ENCODE data around the gene FAM204A. TPM values are rescaled to one million over a fixed set of nuclear protein-coding genes. Genes with fewer than 3 reads are reported as not detected.
A peak's percentile ranks its signal among the peaks of the same experiment; 100 is the strongest.

Gene FAM204A
- total RNA-seq, 1 donor from 2014 or later, result 36.4 TPM

DNA sequence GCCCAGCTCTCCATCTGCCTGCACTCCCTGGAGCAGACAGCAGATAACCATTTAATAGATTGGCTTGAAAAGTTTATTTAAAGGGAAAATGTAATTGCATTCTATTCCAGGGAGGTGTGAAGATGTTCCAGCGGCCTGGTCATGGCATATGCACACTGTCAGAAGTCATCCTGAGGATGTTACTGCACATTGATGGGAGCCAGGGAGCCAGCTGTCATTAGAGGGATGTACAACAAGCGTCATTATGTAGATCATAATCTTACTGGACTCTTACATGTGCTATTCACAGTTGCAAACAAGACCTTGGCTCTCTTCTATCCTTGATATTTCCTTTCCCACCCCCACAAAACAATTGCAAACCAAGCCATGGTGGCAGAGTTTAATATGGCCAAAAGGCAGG lies 65.4 kb downstream of the FAM204A start:
- TF ChIP-seq, protein P1, sequence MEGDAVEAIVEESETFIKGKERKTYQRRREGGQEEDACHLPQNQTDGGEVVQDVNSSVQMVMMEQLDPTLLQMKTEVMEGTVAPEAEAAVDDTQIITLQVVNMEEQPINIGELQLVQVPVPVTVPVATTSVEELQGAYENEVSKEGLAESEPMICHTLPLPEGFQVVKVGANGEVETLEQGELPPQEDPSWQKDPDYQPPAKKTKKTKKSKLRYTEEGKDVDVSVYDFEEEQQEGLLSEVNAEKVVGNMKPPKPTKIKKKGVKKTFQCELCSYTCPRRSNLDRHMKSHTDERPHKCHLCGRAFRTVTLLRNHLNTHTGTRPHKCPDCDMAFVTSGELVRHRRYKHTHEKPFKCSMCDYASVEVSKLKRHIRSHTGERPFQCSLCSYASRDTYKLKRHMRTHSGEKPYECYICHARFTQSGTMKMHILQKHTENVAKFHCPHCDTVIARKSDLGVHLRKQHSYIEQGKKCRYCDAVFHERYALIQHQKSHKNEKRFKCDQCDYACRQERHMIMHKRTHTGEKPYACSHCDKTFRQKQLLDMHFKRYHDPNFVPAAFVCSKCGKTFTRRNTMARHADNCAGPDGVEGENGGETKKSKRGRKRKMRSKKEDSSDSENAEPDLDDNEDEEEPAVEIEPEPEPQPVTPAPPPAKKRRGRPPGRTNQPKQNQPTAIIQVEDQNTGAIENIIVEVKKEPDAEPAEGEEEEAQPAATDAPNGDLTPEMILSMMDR (conservative IDR thresholded peaks at IDR 0.05; ENCODE audit: low read depth, low read length), result no peak
- H3K4me3 ChIP-seq (ENCODE audit: low read depth, low read length), result no peak overlapping the region
- DNase-seq (ENCODE audit: low read depth), result no peak

GRCh38 chr10:118276204-118276603 lies 65.9 kb downstream of the FAM204A start:
- no peak overlapping the region for H3K4me3 ChIP-seq (ENCODE audit: low read depth, low read length)
- TF ChIP-seq, protein P1 (conservative IDR thresholded peaks at IDR 0.05; ENCODE audit: low read depth, low read length), result no peak
- DNase-seq (ENCODE audit: low read depth), result no peak

DNA sequence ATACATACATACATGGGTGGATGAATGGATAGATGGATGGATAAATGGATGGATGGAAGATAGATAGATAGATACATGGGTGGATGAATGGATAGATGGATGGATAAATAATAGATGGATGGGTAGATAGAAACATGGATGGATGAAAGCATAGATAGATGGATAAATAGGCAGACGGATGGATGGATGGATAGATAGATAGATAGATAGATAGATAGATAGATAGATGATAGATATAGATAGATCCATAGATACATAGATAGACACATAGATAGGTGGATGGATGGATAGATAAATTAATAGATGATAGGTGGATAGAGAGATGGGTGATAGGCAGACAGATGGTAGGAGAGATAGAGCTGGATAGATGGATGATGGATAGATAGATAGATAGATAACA lies 68.5 kb downstream of the FAM204A start:
- H3K4me3 ChIP-seq (ENCODE audit: low read depth, low read length), result no peak overlapping the region
- TF ChIP-seq, protein P1 (conservative IDR thresholded peaks at IDR 0.05; ENCODE audit: low read depth, low read length), result no peak
- DNase-seq (ENCODE audit: low read depth), result no peak

GRCh38 chr10:118272767-118273166 lies 69.4 kb downstream of the FAM204A start:
- H3K4me3 ChIP-seq (ENCODE audit: low read depth, low read length), result no peak overlapping the region
- DNase-seq (ENCODE audit: low read depth), result no peak
- TF ChIP-seq, protein P1 (conservative IDR thresholded peaks at IDR 0.05; ENCODE audit: low read depth, low read length), result no peak

- no peak for DNase-seq (ENCODE audit: low read depth)
- TF ChIP-seq, protein P1 (conservative IDR thresholded peaks at IDR 0.05; ENCODE audit: low read depth, low read length), result no peak
- peak overlapping the region; percentile 36 for H3K4me3 ChIP-seq (ENCODE audit: low read depth, low read length)
Measured at GRCh38 chr10:118272149-118272721, 69.9 kb downstream of the FAM204A start.

DNA sequence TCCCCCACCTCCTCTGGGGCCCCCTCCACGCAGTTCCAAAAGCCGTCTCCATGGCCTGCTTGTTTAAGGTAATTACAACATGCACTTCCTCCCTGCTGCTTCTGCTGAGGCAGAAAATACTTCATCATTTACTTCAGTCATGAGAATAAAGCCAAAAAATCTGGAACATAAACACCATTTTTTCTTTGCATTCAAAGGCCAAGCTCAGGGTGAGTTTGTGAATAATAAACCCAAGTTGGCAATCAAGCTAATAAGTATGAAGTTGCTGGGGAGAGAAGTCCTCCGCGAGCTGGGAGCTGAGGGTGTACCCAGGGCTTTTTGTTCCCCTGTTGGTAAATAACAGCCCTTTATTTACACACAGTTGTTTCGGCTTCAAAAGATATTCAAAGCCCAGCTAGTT lies 70.5 kb downstream of the FAM204A start:
- TF ChIP-seq, protein P1 (conservative IDR thresholded peaks at IDR 0.05; ENCODE audit: low read depth, low read length), result no peak
- H3K4me3 ChIP-seq (ENCODE audit: low read depth, low read length), result peak overlapping the region; percentile 36

GRCh38 chr10:118266098-118266748 lies 75.9 kb downstream of the FAM204A start:
- TF ChIP-seq, protein P1 (conservative IDR thresholded peaks at IDR 0.05; ENCODE audit: low read depth, low read length), result no peak
- H3K4me3 ChIP-seq (ENCODE audit: low read depth, low read length), result no peak overlapping the region
- no peak for DNase-seq (ENCODE audit: low read depth)

More for the DNA sequence above, 70.5 kb downstream of the FAM204A start:
- DNase-seq (ENCODE audit: low read depth), result no peak

Measured in epithelial cell of proximal tubule (primary cell).